Measurements from ENCODE around the gene SCN1A. TPM values are rescaled to one million over a fixed set of nuclear protein-coding genes. Genes with fewer than 3 reads are reported as not detected.
"Not testable (repeated sequence)": the region's sequence is repeated elsewhere in the genome, so short reads cannot be mapped to it uniquely, and the experiment has no call there.

Gene SCN1A
- total and polyA plus RNA-seq, 2 donors (not counting 3 experiments of a cell fraction or from before 2014, with no cell fraction given) = not detected

DNA sequence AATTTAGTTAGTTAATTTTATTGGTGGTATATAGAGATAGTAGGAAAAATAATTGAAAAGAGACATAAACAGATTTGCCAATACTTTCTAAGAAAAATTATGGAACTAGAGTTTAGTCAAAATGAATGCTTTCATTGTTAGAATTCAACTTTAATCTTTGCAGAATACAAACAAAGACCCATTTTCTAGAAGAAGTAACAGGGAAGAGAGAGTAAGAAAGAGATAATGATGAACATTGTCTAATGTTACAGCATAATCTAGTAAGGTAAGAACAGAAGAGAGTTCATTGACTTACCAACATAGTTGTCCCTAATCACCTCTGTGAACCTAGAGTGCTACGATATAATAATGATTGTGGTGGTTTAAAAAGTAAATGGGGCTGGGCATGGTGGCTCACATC, 23.7 kb downstream of the SCN1A start:
- ChIA-PET POLR2A (no interaction called here), CTCF (interaction anchor here (1.3 to 3.0 kb wide), 3 partner anchors 11 to 47 kb away, joined by 3 to 19 read pairs (median 11); partner anchors contain the start of gene SCN1A)
- DNase-seq (ENCODE audit: low read depth, low spot score) = no peak
- no peak overlapping the region for H3K9ac ChIP-seq (replicated peaks; ENCODE audit: extremely low read depth, insufficient read depth, low read length)
- BruUV-seq (replicated peaks) = no TSS peak
- TF ChIP-seq EZH2 (IDR thresholded peaks at IDR 0.05; ENCODE audit: borderline replicate concordance, low read depth, low read length, severe bottlenecking) (no peak), GATA2 (IDR thresholded peaks at IDR 0.05; ENCODE audit: insufficient read depth, insufficient read length, low read depth, low read length) (no peak), POLR2AphosphoS5 (IDR thresholded peaks at IDR 0.05; ENCODE audit: insufficient read depth, low read depth, low read length) (no peak), JUN (IDR thresholded peaks at IDR 0.05; ENCODE audit: borderline replicate concordance, insufficient read depth, insufficient read length, low read depth) (no peak), MYC (IDR thresholded peaks at IDR 0.05; ENCODE audit: low read depth, low read length) (no peak), FOS (IDR thresholded peaks at IDR 0.05; ENCODE audit: borderline replicate concordance, insufficient read depth, low read length) (no peak), POLR2A (IDR thresholded peaks at IDR 0.05; ENCODE audit: low read depth, low read length) (no peak)
- TF ChIP-seq, protein P1, sequence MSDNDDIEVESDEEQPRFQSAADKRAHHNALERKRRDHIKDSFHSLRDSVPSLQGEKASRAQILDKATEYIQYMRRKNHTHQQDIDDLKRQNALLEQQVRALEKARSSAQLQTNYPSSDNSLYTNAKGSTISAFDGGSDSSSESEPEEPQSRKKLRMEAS (IDR thresholded peaks at IDR 0.05; ENCODE audit: insufficient read depth, insufficient read length) = no peak
- TF ChIP-seq, protein P2, sequence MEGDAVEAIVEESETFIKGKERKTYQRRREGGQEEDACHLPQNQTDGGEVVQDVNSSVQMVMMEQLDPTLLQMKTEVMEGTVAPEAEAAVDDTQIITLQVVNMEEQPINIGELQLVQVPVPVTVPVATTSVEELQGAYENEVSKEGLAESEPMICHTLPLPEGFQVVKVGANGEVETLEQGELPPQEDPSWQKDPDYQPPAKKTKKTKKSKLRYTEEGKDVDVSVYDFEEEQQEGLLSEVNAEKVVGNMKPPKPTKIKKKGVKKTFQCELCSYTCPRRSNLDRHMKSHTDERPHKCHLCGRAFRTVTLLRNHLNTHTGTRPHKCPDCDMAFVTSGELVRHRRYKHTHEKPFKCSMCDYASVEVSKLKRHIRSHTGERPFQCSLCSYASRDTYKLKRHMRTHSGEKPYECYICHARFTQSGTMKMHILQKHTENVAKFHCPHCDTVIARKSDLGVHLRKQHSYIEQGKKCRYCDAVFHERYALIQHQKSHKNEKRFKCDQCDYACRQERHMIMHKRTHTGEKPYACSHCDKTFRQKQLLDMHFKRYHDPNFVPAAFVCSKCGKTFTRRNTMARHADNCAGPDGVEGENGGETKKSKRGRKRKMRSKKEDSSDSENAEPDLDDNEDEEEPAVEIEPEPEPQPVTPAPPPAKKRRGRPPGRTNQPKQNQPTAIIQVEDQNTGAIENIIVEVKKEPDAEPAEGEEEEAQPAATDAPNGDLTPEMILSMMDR (IDR thresholded peaks at IDR 0.05; ENCODE audit: extremely low read depth in 1 of 2, insufficient read depth in 1 of 2, low read depth in 1 of 2, low read length in 2 of 2) = no peak
- H3K27me3 ChIP-seq (ENCODE audit: control insufficient read depth in 2 of 2, insufficient read depth in 2 of 2, low read length in 2 of 2) = no peaks in the 10 kb centered on the region
- H3K9me3 ChIP-seq (replicated peaks; ENCODE audit: control insufficient read depth, insufficient read depth, low read length) = no peaks in the 10 kb centered on the region
- no peaks in the 10 kb centered on the region for H3K79me2 ChIP-seq (ENCODE audit: control insufficient read depth, insufficient read depth, low read length)
- no peak overlapping the region for H3K27ac ChIP-seq (ENCODE audit: insufficient read depth, low read depth, low read length)
- dilution Hi-C loops (cut with MboI; ENCODE audit: extremely low pct_ligation_motif_present, low sequenced_read_pairs) (no loop called here), intact Hi-C loops (cut with micrococcal nuclease) (no loop called here)
- no peak for FAIRE-seq
- no peaks in the 10 kb centered on the region for H4K20me1 ChIP-seq (replicated peaks; ENCODE audit: control insufficient read depth, extremely low read depth, insufficient read depth, low read length)
- H3K4me2 ChIP-seq (ENCODE audit: insufficient read depth, low read length) = no peak overlapping the region
- no peaks in the 10 kb centered on the region for H3K4me1 ChIP-seq (ENCODE audit: control insufficient read depth, extremely low read depth, insufficient read depth, low read length)
- no peaks in the 10 kb centered on the region for H3K36me3 ChIP-seq (ENCODE audit: control insufficient read depth in 2 of 2, extremely low read depth in 1 of 2, insufficient read depth in 2 of 2, low read length in 2 of 2)
- no peak overlapping the region for H3K4me3 ChIP-seq (replicated peaks in 1 of 3; ENCODE audit: insufficient read depth in 1 of 3, low read depth in 1 of 3, low read length in 3 of 3)
- H2AFZ ChIP-seq (ENCODE audit: low read depth, low read length) = no peak overlapping the region
- no peaks in the 10 kb centered on the region for H3K9me1 ChIP-seq (replicated peaks; ENCODE audit: control insufficient read depth, extremely low read depth, insufficient read depth, low read length)

DNA sequence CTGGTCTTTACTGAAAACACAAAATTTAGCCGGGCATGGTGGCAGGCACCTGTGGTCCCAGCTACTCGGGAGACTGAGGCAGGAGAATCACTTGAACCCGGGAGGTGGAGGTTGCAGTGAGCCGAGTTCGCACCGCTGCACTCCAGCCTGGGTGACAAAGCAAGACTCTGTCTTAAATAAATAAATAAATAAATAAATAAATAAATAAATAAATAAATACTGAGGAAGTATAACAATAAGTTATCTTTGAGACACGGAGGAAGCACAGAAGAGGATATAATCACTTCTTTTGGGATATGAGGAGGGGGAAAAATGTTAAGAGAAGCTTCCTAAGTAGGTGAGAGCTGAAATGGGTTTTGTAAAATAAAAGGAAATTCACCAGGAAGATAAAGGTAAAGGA, 24.5 kb downstream of the SCN1A start:
- H3K4me2 ChIP-seq (ENCODE audit: insufficient read depth, low read length); BruUV-seq (replicated peaks); DNase-seq (ENCODE audit: low read depth, low spot score); dilution Hi-C loops (cut with MboI; ENCODE audit: extremely low pct_ligation_motif_present, low sequenced_read_pairs); H3K9ac ChIP-seq (replicated peaks; ENCODE audit: extremely low read depth, insufficient read depth, low read length); H3K27me3 ChIP-seq (ENCODE audit: control insufficient read depth in 2 of 2, insufficient read depth in 2 of 2, low read length in 2 of 2); H2AFZ ChIP-seq (ENCODE audit: low read depth, low read length); H3K4me3 ChIP-seq (replicated peaks in 1 of 3; ENCODE audit: insufficient read depth in 1 of 3, low read depth in 1 of 3, low read length in 3 of 3); H3K79me2 ChIP-seq (ENCODE audit: control insufficient read depth, insufficient read depth, low read length); H3K9me1 ChIP-seq (replicated peaks; ENCODE audit: control insufficient read depth, extremely low read depth, insufficient read depth, low read length); H3K4me1 ChIP-seq (ENCODE audit: control insufficient read depth, extremely low read depth, insufficient read depth, low read length); POLR2A ChIA-PET; FAIRE-seq; intact Hi-C loops (cut with micrococcal nuclease); H4K20me1 ChIP-seq (replicated peaks; ENCODE audit: control insufficient read depth, extremely low read depth, insufficient read depth, low read length); H3K36me3 ChIP-seq (ENCODE audit: control insufficient read depth in 2 of 2, extremely low read depth in 1 of 2, insufficient read depth in 2 of 2, low read length in 2 of 2); H3K27ac ChIP-seq (ENCODE audit: insufficient read depth, low read depth, low read length); H3K9me3 ChIP-seq (replicated peaks; ENCODE audit: control insufficient read depth, insufficient read depth, low read length): not testable (repeated sequence)
- CTCF ChIA-PET = interaction anchor here (1.3 to 3.0 kb wide), 3 partner anchors 10 to 46 kb away, joined by 3 to 19 read pairs (median 11); partner anchors contain the start of gene SCN1A

Data from endothelial cell of umbilical vein (primary cell).